ENCODE results near the gene UGT1A3.

- no peak for TF ChIP-seq SPI1 (IDR thresholded peaks at IDR 0.05; ENCODE audit: borderline replicate concordance, low read depth)
- no peak for TF ChIP-seq POLR2AphosphoS5 (IDR thresholded peaks at IDR 0.05; ENCODE audit: low read depth)
- no peak for TF ChIP-seq CTCF (IDR thresholded peaks at IDR 0.05; ENCODE audit: insufficient read depth, low read length)
Observed at GRCh38 chr2:233807215-233807865, 78.5 kb downstream of the UGT1A3 start.
